ENCODE results near the gene SPTBN1.

- TF ChIP-seq CTCF (IDR thresholded peaks at IDR 0.05) (no peak), POLR2A (IDR thresholded peaks at IDR 0.05) (no peak)
Observed at GRCh38 chr2:54692556-54692955, 236.4 kb downstream of the SPTBN1 start.
